Measurements from ENCODE around the gene CLDND1. TPM values are rescaled to one million over a fixed set of nuclear protein-coding genes. Genes with fewer than 3 reads are reported as not detected.

The CLDND1 gene
- total RNA-seq, 1 experiment from 2014 or later: 472 TPM

- intact Hi-C loops (cut with micrococcal nuclease): no loop called here
- CTCF ChIA-PET: no interaction called here
- BruUV-seq (replicated peaks): no TSS peak
Measured at GRCh38 chr3:98530676-98531075, 8.0 kb upstream of the CLDND1 start.

More at GRCh38 chr3:98530676-98531075, 8.0 kb upstream of the CLDND1 start:
- Histone ChIP-seq H3K36me3 (ENCODE audit: control insufficient read depth in 1 of 2, insufficient read depth in 2 of 2, low read length in 2 of 2) (no peaks in the 10 kb centered on the region), H4K20me1 (ENCODE audit: insufficient read depth) (no peaks in the 10 kb centered on the region), H3K4me2 (ENCODE audit: low read length) (no peak overlapping the region), H3K79me2 (ENCODE audit: insufficient read depth, low read length) (peaks cover 87% of the 10 kb centered on the region), H3K9ac (ENCODE audit: low read length) (no peak overlapping the region), H3K4me3 (replicated peaks in 1 of 2; ENCODE audit: low read depth in 1 of 2, low read length in 2 of 2) (no peak overlapping the region), H3K9me2 (ENCODE audit: insufficient read depth) (no peaks in the 10 kb centered on the region), H3K9me3 (ENCODE audit: control insufficient read depth in 1 of 2, insufficient read depth in 1 of 2, low read depth in 1 of 2, low read length in 2 of 2) (no peaks in the 10 kb centered on the region), H2AFZ (ENCODE audit: low read depth, low read length, poor library complexity, severe bottlenecking) (no peak overlapping the region), H3K4me1 (ENCODE audit: control insufficient read depth in 1 of 2, insufficient read depth in 2 of 2, low read length in 2 of 2) (peaks cover 50 to 73% of the 10 kb centered on the region in 2 experiments), H3K27me3 (ENCODE audit: insufficient read depth, low read length) (no peaks in the 10 kb centered on the region), H3K27ac (ENCODE audit: low read depth, low read length) (no peak overlapping the region; the same call in 1 of the 2 replicates)
- no peak for TF ChIP-seq ATF3 (IDR thresholded peaks at IDR 0.05)
- TF ChIP-seq ZNF274 (IDR thresholded peaks at IDR 0.05; ENCODE audit: low read depth, low read length): no peak
- TF ChIP-seq REST (IDR thresholded peaks at IDR 0.05; ENCODE audit: low read depth): no peak
- DNase-seq (ENCODE audit: low read depth, low spot score) (no peak), ATAC-seq (no peak)
- ChIA-PET RAD21 (ENCODE audit: low non-redundant PET in 1 of 2, low total read pairs in 2 of 2, uncharacterized antibody in 2 of 2, unreplicated experiment in 2 of 2) (no interaction called here), POLR2A (no interaction called here)
